Muscle of leg (tissue), 11 donors: ENCODE measurements around the gene ZCCHC14. TPM values are rescaled to one million over a fixed set of nuclear protein-coding genes. Genes with fewer than 3 reads are reported as not detected.
A peak's percentile ranks its signal among the peaks of the same experiment; 100 is the strongest.
"Not testable (repeated sequence)": the region's sequence is repeated elsewhere in the genome, so short reads cannot be mapped to it uniquely, and the experiment has no call there.

Experiments used
- DNase-seq: peaks from one replicate; pipeline ENCODE4 v3.0.0; 2013
- H3K27ac ChIP-seq: one replicate; pipeline ENCODE4 v1.5.1; 2013; ENCODE audit warnings: mild to moderate bottlenecking, low read length, control low read depth
- H3K27me3 ChIP-seq: one replicate; pipeline ENCODE4 v1.6.1; 2013; ENCODE audit warnings: low read length; ENCODE audit not compliant: control insufficient read depth, insufficient read depth
- H3K36me3 ChIP-seq: one replicate; pipeline ENCODE4 v1.6.1; 2013; ENCODE audit warnings: low read length; ENCODE audit not compliant: control insufficient read depth, insufficient read depth
- H3K4me1 ChIP-seq: one replicate; pipeline ENCODE4 v1.6.1; 2013; ENCODE audit warnings: low read length; ENCODE audit not compliant: control insufficient read depth, insufficient read depth
- H3K4me3 ChIP-seq: one replicate; pipeline ENCODE4 v1.5.1; 2013; ENCODE audit warnings: low read length, control low read depth
- H3K9me3 ChIP-seq: replicated peaks from 2 replicates; pipeline ENCODE4 v1.6.1; 2013; ENCODE audit warnings: low read depth, low read length; ENCODE audit not compliant: control insufficient read depth
- WGBS: methylation state at CpG from one replicate; pipeline ENCODE4 v1.1.5; 2013; ENCODE audit warnings: missing lambda C conversion rate; ENCODE audit not compliant: insufficient coverage; 5-methylcytosine and 5-hydroxymethylcytosine counted together
- polyA plus RNA-seq, 8 donors: library from polyadenylated mRNA; unstranded; fragments of 120-200 nt; gene quantifications; one replicate each; pipeline versions ENCODE4 v1.2.1 to v1.2.3, GENCODE V29; 2013; ENCODE audit warnings: inconsistent platforms in 1 of 8, low replicate concordance in 1 of 8; ENCODE audit not compliant: insufficient read length in 8 of 8, insufficient read depth in 1 of 8
- total RNA-seq: library from RNA; stranded (reverse); fragments of 120-200 nt; gene quantifications from one replicate; pipeline ENCODE4 v1.2.4, GENCODE V29; 2013

ZCCHC14 gene
- total and polyA plus RNA-seq, 9 donors = 10.1 to 23.2 (median 17.3) TPM

GRCh38 chr16:87384875-87385167 lies 108.0 kb downstream of the ZCCHC14 start:
- not testable (repeated sequence) for DNase-seq, H3K27me3 ChIP-seq, H3K9me3 ChIP-seq, H3K36me3 ChIP-seq
- H3K4me1 ChIP-seq = peaks cover 38% of the 10 kb centered on the region
- peak overlapping the region; percentile 93 for H3K27ac ChIP-seq
- H3K4me3 ChIP-seq = peak overlapping the region; percentile 55
- 85% methylated on average over 5 of the region's 12 CpGs for WGBS

DNA sequence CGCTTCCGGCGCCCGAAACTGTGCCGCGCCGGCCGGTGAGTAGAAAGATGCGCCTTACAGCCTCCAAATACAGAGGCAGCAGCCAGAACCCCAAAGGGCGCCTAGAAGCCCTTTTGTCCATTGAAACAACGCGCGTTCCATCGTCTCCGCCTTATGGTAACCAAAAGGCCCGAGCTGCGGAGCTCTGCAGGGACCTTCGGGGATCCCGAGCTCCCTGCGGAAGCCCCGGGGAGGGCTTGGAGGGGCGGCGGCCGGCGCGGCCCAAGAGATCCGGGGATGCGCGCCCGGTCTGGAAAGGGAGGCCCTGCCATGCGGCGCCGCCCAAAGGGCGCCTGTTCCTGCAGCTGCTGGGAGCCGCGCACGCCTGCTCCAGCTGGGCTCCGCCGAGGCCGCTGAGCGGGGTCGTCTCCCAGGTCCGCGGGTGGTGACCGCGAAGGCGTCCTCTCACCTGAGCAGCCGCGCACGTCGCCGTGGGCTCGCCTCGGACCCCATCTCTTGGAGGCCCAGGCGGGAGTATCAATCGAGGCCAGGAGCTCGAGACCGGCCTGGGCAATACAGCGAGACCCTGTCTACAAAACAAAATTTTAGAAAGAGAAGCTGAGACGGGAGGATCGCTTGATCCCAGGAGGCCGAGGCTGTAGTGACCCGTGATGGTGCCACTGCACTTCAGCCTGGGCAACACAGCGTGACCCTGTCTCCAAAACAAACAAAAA lies 108.5 kb downstream of the ZCCHC14 start:
- no peaks in the 10 kb centered on the region for H3K27me3 ChIP-seq
- peak overlapping the region; percentile 93 for H3K27ac ChIP-seq
- DNase-seq = no peak
- H3K4me1 ChIP-seq = peaks cover 38% of the 10 kb centered on the region
- no peaks in the 10 kb centered on the region for H3K9me3 ChIP-seq
- H3K4me3 ChIP-seq = peak overlapping the region; percentile 55
- H3K36me3 ChIP-seq = no peaks in the 10 kb centered on the region
- 3% methylated on average over 63 of the region's 64 CpGs for WGBS

- Histone ChIP-seq H3K4me1 (peaks cover 38% of the 10 kb centered on the region), H3K27me3 (no peaks in the 10 kb centered on the region), H3K27ac (peak within 1 kb of the TSS; percentile 93), H3K36me3 (no peaks in the 10 kb centered on the region), H3K9me3 (no peaks in the 10 kb centered on the region), H3K4me3 (peak within 1 kb of the TSS; percentile 78)
- under 1% methylated on average over 86 of the region's 92 CpGs for WGBS
- peak; percentile 97 for DNase-seq
These were observed 109.2 kb downstream of the ZCCHC14 start, which contains the start of gene FBXO31 for GRCh38 chr16:87383505-87384161. TSS of gene FBXO31 (minus strand) at chr16:87383776. CDS start at chr16:87383744, 32 bp downstream.

DNA sequence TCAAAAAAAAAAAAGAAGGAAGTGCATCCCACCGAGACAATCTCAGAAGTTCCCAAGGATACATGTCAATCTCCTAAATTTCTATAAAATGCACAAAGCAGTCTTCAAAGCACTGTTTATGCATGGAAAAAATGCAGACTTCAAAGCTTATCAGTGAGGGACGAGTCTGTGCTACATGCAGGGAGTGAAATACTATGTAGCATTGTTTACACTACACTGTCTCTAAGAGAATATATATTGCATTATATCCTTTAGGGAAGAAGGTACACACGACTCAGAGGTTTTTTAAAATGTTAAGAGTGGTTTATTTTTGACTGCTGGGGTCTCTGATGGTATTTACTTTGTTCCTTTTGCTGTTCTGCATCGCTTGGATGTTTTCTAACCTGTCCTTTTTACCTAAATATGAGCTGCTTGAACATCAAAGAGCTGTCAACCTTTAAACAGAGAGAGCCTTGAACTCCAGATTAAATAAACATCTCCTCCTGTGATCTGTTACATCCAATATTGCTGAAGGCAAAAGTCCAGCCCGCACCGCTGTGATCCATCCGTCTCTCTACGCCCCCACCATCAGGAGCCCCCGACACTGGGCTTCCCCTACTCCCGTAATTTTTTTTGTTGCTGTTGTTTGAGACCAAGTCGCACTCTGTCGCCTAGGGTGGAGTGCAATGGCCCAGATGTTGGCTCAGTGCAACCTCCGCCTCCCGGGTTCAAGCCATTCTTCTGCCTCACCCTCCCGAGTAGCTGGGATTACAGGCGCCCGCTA lies 110.6 kb downstream of the ZCCHC14 start:
- DNase-seq = no peak
- H3K36me3 ChIP-seq = no peaks in the 10 kb centered on the region
- no peaks in the 10 kb centered on the region for H3K9me3 ChIP-seq
- WGBS = 20% methylated on average over 7 of the region's 17 CpGs
- peak overlapping the region; percentile 78 for H3K4me3 ChIP-seq
- peaks cover 28% of the 10 kb centered on the region for H3K4me1 ChIP-seq
- no peak overlapping the region for H3K27ac ChIP-seq
- no peaks in the 10 kb centered on the region for H3K27me3 ChIP-seq

DNA sequence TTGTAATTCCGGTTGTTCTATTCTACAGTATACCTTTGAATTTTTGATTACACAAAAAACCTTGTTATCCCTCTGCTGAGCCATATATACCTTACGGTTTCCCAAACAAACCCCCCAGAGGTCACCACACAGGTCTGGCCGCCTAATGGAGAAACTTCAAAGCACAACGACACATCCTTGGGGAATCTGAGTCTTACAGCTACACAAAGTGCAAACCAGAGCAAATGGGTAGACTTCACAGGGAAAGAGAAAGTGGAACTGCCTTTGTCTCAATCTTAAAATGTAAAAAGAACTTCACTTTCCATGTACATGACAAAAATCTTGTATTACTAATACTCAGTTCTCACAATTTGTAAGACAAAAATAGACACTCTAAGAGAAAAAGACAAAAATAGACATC lies 111.9 kb downstream of the ZCCHC14 start:
- no peak for DNase-seq
- Histone ChIP-seq H3K27ac (no peak overlapping the region), H3K36me3 (peaks cover 5% of the 10 kb centered on the region), H3K4me1 (peaks cover 24% of the 10 kb centered on the region), H3K4me3 (no peak overlapping the region), H3K27me3 (no peaks in the 10 kb centered on the region), H3K9me3 (no peaks in the 10 kb centered on the region)
- no CpG with 5 or more reads among the region's 4 CpGs for WGBS

DNA sequence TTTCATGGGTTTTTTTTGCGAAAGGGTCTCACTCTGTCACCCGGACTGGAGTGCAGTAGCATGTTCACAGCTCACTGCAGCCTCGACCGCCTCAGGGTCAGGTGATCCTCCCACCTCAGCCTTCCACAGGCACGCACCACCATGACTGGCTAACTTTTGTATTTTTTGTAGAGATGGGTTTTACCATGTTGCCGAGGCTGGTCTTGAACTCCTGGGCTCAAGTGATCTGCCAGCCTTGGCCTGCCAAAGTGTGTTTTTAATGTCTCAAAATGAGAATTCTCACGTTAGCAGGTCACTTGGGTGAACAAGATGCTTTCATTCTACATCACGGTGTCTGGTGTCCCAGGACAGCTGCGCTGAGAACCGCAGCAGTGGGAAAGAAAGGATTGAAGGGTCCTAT lies 112.4 kb downstream of the ZCCHC14 start:
- 100% methylated on average over 2 of the region's 10 CpGs for WGBS
- H3K27ac ChIP-seq = no peak overlapping the region

DNA sequence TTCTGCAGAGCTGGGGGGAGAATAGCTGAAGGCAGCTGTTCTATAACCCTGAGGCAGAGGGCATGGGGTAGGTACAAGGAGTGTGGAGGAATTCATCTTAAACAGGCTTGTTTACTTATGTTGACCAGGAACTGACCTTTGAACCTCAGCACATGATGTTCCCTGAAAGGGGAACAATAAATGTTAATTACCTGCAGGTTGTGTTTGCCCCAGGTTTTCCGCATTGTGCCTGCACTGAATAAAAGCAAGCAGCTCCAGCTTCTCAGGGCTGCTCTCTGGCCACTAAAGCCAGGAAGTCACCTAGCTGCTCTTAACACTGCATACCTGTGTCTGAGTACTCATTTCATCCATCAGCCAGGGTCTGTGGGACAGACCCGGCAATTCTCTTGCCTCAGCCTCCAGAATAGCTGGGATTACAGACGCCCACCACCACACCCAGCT lies 113.5 kb downstream of the ZCCHC14 start:
- H3K27ac ChIP-seq, H3K9me3 ChIP-seq, H3K4me3 ChIP-seq, H3K27me3 ChIP-seq, DNase-seq, H3K36me3 ChIP-seq: not testable (repeated sequence)
- 100% methylated on average over 2 of the region's 3 CpGs for WGBS
- peaks cover 25% of the 10 kb centered on the region for H3K4me1 ChIP-seq

More for the DNA sequence above, 112.4 kb downstream of the ZCCHC14 start:
- H3K4me3 ChIP-seq = no peak overlapping the region
- peaks cover 5% of the 10 kb centered on the region for H3K36me3 ChIP-seq
- DNase-seq = no peak
- H3K27me3 ChIP-seq = no peaks in the 10 kb centered on the region
- H3K9me3 ChIP-seq = no peaks in the 10 kb centered on the region
- H3K4me1 ChIP-seq = peaks cover 28% of the 10 kb centered on the region

DNA sequence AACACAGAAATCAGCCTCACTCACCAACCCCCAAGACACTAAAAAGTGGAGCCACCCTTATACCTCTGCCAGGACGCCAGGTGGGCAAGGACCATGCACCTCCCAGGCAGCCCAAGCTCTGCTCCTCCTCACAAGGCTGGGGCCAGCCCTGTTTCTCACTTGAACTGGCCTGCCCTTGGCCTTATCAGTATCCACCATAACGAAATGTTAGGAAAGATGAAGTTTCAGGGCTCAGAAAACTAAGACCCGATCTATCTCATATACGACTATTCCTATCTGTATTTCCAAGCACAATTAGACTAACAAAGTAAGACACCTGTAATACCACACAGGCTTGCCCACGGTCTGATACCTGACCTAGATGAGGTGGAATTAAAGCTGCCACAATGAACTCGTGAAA lies 116.2 kb downstream of the ZCCHC14 start:
- Histone ChIP-seq H3K4me3 (no peak overlapping the region), H3K36me3 (peaks cover 7% of the 10 kb centered on the region), H3K9me3 (no peaks in the 10 kb centered on the region), H3K4me1 (peaks cover 16% of the 10 kb centered on the region), H3K27ac (no peak overlapping the region), H3K27me3 (no peaks in the 10 kb centered on the region)
- WGBS = 83% methylated on average over 1 of the region's 6 CpGs
- DNase-seq = no peak

- 80% methylated on average over 3 of the region's 9 CpGs for WGBS
- Histone ChIP-seq H3K36me3 (peaks cover 7% of the 10 kb centered on the region), H3K4me3 (no peak overlapping the region), H3K27ac (peak overlapping the region; percentile 35), H3K4me1 (peaks cover 8% of the 10 kb centered on the region), H3K27me3 (no peaks in the 10 kb centered on the region), H3K9me3 (no peaks in the 10 kb centered on the region)
- no peak for DNase-seq
These were observed 117.2 kb downstream of the ZCCHC14 start for GRCh38 chr16:87375426-87376135.

GRCh38 chr16:87374313-87374712 lies 118.5 kb downstream of the ZCCHC14 start:
- Histone ChIP-seq H3K4me3 (no peak overlapping the region), H3K36me3 (peaks cover 7% of the 10 kb centered on the region), H3K27me3 (no peaks in the 10 kb centered on the region), H3K9me3 (no peaks in the 10 kb centered on the region), H3K4me1 (peaks cover 4% of the 10 kb centered on the region), H3K27ac (no peak overlapping the region)
- DNase-seq = no peak
- WGBS = 91% methylated on average over 6 of the region's 13 CpGs
